CD4-positive, alpha-beta memory T cell (primary cell): ENCODE data around the gene ANKMY2. TPM values are rescaled to one million over a fixed set of nuclear protein-coding genes. Genes with fewer than 3 reads are reported as not detected.

ENCODE experiments used
- CTCF ChIA-PET: fragments of 350-600 bp; sonication (Branson Sonifier 250); formaldehyde crosslinking; loops from one replicate; lab custom pipeline; 2021; ENCODE audit warnings: inconsistent platforms; ENCODE audit not compliant: partially characterized antibody; lab: Charles Lee
- POLR2A ChIA-PET: fragments of 350-600 bp; sonication (Branson Sonifier 250); formaldehyde crosslinking; loops from one replicate; lab custom pipeline; 2021; ENCODE audit not compliant: partially characterized antibody; lab: Charles Lee
- DNase-seq, 5 donors: peaks; one replicate each; pipeline versions ENCODE4 v3.0.0 to v3.0.0-alpha.2; 2020 to 2022; ENCODE audit warnings: mixed read lengths in 1 of 5
- H3K27ac ChIP-seq: one replicate; pipeline ENCODE4 v1.7.0; 2013; ENCODE audit warnings: low read depth, low read length
- H3K27me3 ChIP-seq: 2 replicates; pipeline ENCODE4 v1.7.0; 2013; ENCODE audit warnings: mild to moderate bottlenecking, low read length, moderate library complexity; ENCODE audit not compliant: insufficient read depth
- H3K36me3 ChIP-seq: 2 replicates; pipeline ENCODE4 v1.7.0; 2013; ENCODE audit warnings: mild to moderate bottlenecking, low read length, moderate library complexity; ENCODE audit not compliant: insufficient read depth
- H3K4me1 ChIP-seq: 2 replicates; pipeline ENCODE4 v1.7.0; 2013; ENCODE audit warnings: mild to moderate bottlenecking, low read length, moderate library complexity; ENCODE audit not compliant: insufficient read depth
- H3K4me3 ChIP-seq, 2 donors: one replicate each; pipeline ENCODE4 v1.7.0; 2013; ENCODE audit warnings: low read length in 2 of 2, mild to moderate bottlenecking in 1 of 2
- H3K9me3 ChIP-seq, 2 donors: one replicate each; pipeline ENCODE4 v1.7.0; 2013; ENCODE audit warnings: low read length in 2 of 2, control low read depth in 1 of 2; ENCODE audit not compliant: control insufficient read depth in 1 of 2
- H3K27ac Mint-ChIP-seq, 7 donors: one replicate each; pipeline ENCODE4 v1.8.0; 2020 to 2021; ENCODE audit warnings: mixed read lengths in 7 of 7, mild to moderate bottlenecking in 6 of 7, inconsistent platforms in 3 of 7, moderate library complexity in 3 of 7
- H3K27me3 Mint-ChIP-seq, 2 donors: one replicate each; pipeline ENCODE4 v1.8.0; 2020 to 2021; ENCODE audit warnings: mixed read lengths in 2 of 2
- H3K36me3 Mint-ChIP-seq, 2 donors: one replicate each; pipeline ENCODE4 v1.8.0; 2020 to 2021; ENCODE audit warnings: mixed read lengths in 2 of 2, inconsistent platforms in 1 of 2, mild to moderate bottlenecking in 1 of 2
- H3K4me1 Mint-ChIP-seq, 4 donors: one replicate each; pipeline ENCODE4 v1.8.0; 2020 to 2021; ENCODE audit warnings: mixed read lengths in 4 of 4, mild to moderate bottlenecking in 1 of 4
- H3K4me3 Mint-ChIP-seq, 8 donors: one replicate each; pipeline ENCODE4 v1.8.0; 2020 to 2021; ENCODE audit warnings: mixed read lengths in 8 of 8, mild to moderate bottlenecking in 7 of 8, moderate library complexity in 6 of 8, inconsistent platforms in 3 of 8
- H3K9me3 Mint-ChIP-seq, 8 donors: one replicate each; pipeline ENCODE4 v1.8.0; 2020 to 2021; ENCODE audit warnings: mixed read lengths in 8 of 8, mild to moderate bottlenecking in 5 of 8, inconsistent platforms in 3 of 8, moderate library complexity in 1 of 8
- intact Hi-C: fragments of 100-400 bp; cut with micrococcal nuclease; formaldehyde crosslinking; loops from one replicate; pipeline ENCODE4 v1.15.1; 2023
- polyA plus RNA-seq, 2 donors: library from polyadenylated mRNA; unstranded; fragments of 300-500 nt; fragmentation: Illumina TruSeq; gene quantifications; one replicate each; pipeline ENCODE4 v1.2.3, GENCODE V29; 2021
- total RNA-seq, 2 experiments: library from RNA; stranded (reverse); gene quantifications; one replicate each; pipeline ENCODE4 v1.2.3, GENCODE V29; 2021

The ANKMY2 gene
- 10 to 100 TPM; 13.6 to 20.3 TPM for total RNA-seq
- polyA plus RNA-seq = 10 to 100 TPM; 14.9 to 21.4 TPM

- CTCF ChIA-PET = interaction anchor here (0.7 to 0.9 kb wide), 2 partner anchors 11 to 39 kb away, joined by 3 read pairs; no protein-coding TSS in a partner anchor
- DNase-seq = peak; percentile 93 to 96 (median 95)
- Mint-ChIP-seq H3K27me3 (no peaks in the 10 kb centered on the region), H3K27ac (peak within 1 kb of the TSS; percentile 94 to 99 (median 99)), H3K4me1 (peaks cover 41 to 69% (median 53%) of the 10 kb centered on the region in 4 donors), H3K36me3 (peaks cover 0 to 19% of the 10 kb centered on the region in 2 donors), H3K4me3 (peak within 1 kb of the TSS; percentile 97 to 100 (median 100)), H3K9me3 (no peaks in the 10 kb centered on the region)
- intact Hi-C loops = loop anchor here (1.0 to 10.0 kb wide), 4 partner anchors 226 to 1296 kb away; partner anchors contain the start of genes AHR and SNX13
- H3K36me3 ChIP-seq = no peaks in the 10 kb centered on the region
- peak within 1 kb of the TSS; percentile 89 to 96 for H3K4me3 ChIP-seq
- peaks cover 49% of the 10 kb centered on the region for H3K4me1 ChIP-seq
- POLR2A ChIA-PET = interaction anchor here (0.6 to 2.6 kb wide), 19 partner anchors 9 to 654 kb away, joined by 3 to 21 read pairs (median 4); partner anchors contain the start of genes AHR and CRPPA
- no peaks in the 10 kb centered on the region for H3K27me3 ChIP-seq
- H3K27ac ChIP-seq = peak within 1 kb of the TSS; percentile 74
- H3K9me3 ChIP-seq = no peaks in the 10 kb centered on the region
These were observed at the start of gene ANKMY2, which contains the start of gene BZW2 for GRCh38 chr7:16645593-16646471. ANKMY2 (minus strand) TSS chr7:16645754; CDS start chr7:16645573, 181 bp downstream. BZW2 (plus strand) TSS chr7:16646181; CDS start chr7:16665444, 19,263 bp downstream.

GRCh38 chr7:16694806-16695205, 49.3 kb upstream of the ANKMY2 start:
- ChIA-PET CTCF (no interaction called here), POLR2A (interaction anchor here (1.4 kb wide), 1 partner anchor 9 kb away, joined by 3 read pairs; no protein-coding TSS in a partner anchor)
- Mint-ChIP-seq H3K9me3 (no peaks in the 10 kb centered on the region), H3K4me1 (no peaks in the 10 kb centered on the region), H3K27me3 (no peaks in the 10 kb centered on the region), H3K27ac (no peak overlapping the region), H3K4me3 (no peak overlapping the region), H3K36me3 (peaks cover 74 to 84% of the 10 kb centered on the region in 2 donors)
- Histone ChIP-seq H3K36me3 (peaks cover 52% of the 10 kb centered on the region), H3K4me3 (no peak overlapping the region), H3K4me1 (no peaks in the 10 kb centered on the region), H3K27me3 (no peaks in the 10 kb centered on the region), H3K27ac (no peak overlapping the region), H3K9me3 (no peaks in the 10 kb centered on the region)
- intact Hi-C loops = loop anchor here (10.0 kb wide), 1 partner anchor 220 kb away; no protein-coding TSS in a partner anchor
- no peak for DNase-seq

- H3K27me3 ChIP-seq = no peaks in the 10 kb centered on the region
- no peaks in the 10 kb centered on the region for H3K9me3 ChIP-seq
- Mint-ChIP-seq H3K36me3 (peaks cover 65 to 75% of the 10 kb centered on the region in 2 donors), H3K4me1 (no peaks in the 10 kb centered on the region), H3K4me3 (no peak overlapping the region), H3K9me3 (no peaks in the 10 kb centered on the region), H3K27me3 (no peaks in the 10 kb centered on the region), H3K27ac (peak overlapping the region in 1 of 7 donors; percentile 12)
- ChIA-PET POLR2A (interaction anchor here (1.4 kb wide), 1 partner anchor 11 kb away, joined by 3 read pairs; no protein-coding TSS in a partner anchor), CTCF (interaction anchor here (1.1 kb wide), 1 partner anchor 9 kb away, joined by 3 read pairs; no protein-coding TSS in a partner anchor)
- no peak overlapping the region for H3K27ac ChIP-seq
- no peak for DNase-seq
- no peak overlapping the region for H3K4me3 ChIP-seq
- intact Hi-C loops = loop anchor here (10.0 kb wide), 1 partner anchor 221 kb away; no protein-coding TSS in a partner anchor
- no peaks in the 10 kb centered on the region for H3K4me1 ChIP-seq
- peaks cover 50% of the 10 kb centered on the region for H3K36me3 ChIP-seq
These were observed 48.2 kb upstream of the ANKMY2 start for GRCh38 chr7:16693601-16694318.

GRCh38 chr7:16691241-16691640, 45.7 kb upstream of the ANKMY2 start:
- ChIA-PET POLR2A (no interaction called here), CTCF (no interaction called here)
- no peaks in the 10 kb centered on the region for H3K9me3 ChIP-seq
- no peak overlapping the region for H3K27ac ChIP-seq
- H3K4me1 ChIP-seq = no peaks in the 10 kb centered on the region
- peaks cover 31% of the 10 kb centered on the region for H3K36me3 ChIP-seq
- intact Hi-C loops = loop anchor here (10.0 kb wide), 1 partner anchor 224 kb away; no protein-coding TSS in a partner anchor
- no peaks in the 10 kb centered on the region for H3K27me3 ChIP-seq
- H3K4me1 Mint-ChIP-seq = no peaks in the 10 kb centered on the region
- DNase-seq = no peak
- H3K36me3 Mint-ChIP-seq = peaks cover 55 to 67% of the 10 kb centered on the region in 2 donors
- H3K27ac Mint-ChIP-seq = no peak overlapping the region
- H3K27me3 Mint-ChIP-seq = no peaks in the 10 kb centered on the region
- no peak overlapping the region for H3K4me3 ChIP-seq
- H3K4me3 Mint-ChIP-seq = no peak overlapping the region
- no peaks in the 10 kb centered on the region for H3K9me3 Mint-ChIP-seq

GRCh38 chr7:16688249-16688648, 42.7 kb upstream of the ANKMY2 start:
- DNase-seq = no peak
- H3K9me3 ChIP-seq = no peaks in the 10 kb centered on the region
- Mint-ChIP-seq H3K4me1 (peaks cover 6 to 21% (median 18%) of the 10 kb centered on the region in 4 donors), H3K27ac (peak overlapping the region in 1 of 7 donors; percentile 6), H3K9me3 (no peaks in the 10 kb centered on the region), H3K36me3 (peaks cover 49 to 63% of the 10 kb centered on the region in 2 donors), H3K27me3 (no peaks in the 10 kb centered on the region), H3K4me3 (no peak overlapping the region)
- ChIA-PET CTCF (interaction anchor here (1.4 kb wide), 1 partner anchor 26 kb away, joined by 3 read pairs; no protein-coding TSS in a partner anchor), POLR2A (no interaction called here)
- peaks cover 10% of the 10 kb centered on the region for H3K4me1 ChIP-seq
- H3K36me3 ChIP-seq = peaks cover 10% of the 10 kb centered on the region
- no peak overlapping the region for H3K4me3 ChIP-seq
- intact Hi-C loops = no loop called here
- no peak overlapping the region for H3K27ac ChIP-seq
- no peaks in the 10 kb centered on the region for H3K27me3 ChIP-seq

GRCh38 chr7:16685535-16685934, 40.0 kb upstream of the ANKMY2 start:
- Histone ChIP-seq H3K27me3 (no peaks in the 10 kb centered on the region), H3K4me1 (peaks cover 10% of the 10 kb centered on the region), H3K4me3 (no peak overlapping the region), H3K27ac (no peak overlapping the region), H3K36me3 (peaks cover 6% of the 10 kb centered on the region), H3K9me3 (no peaks in the 10 kb centered on the region)
- Mint-ChIP-seq H3K27me3 (no peaks in the 10 kb centered on the region), H3K4me1 (peaks cover 6 to 22% (median 19%) of the 10 kb centered on the region in 4 donors), H3K36me3 (peaks cover 50 to 58% of the 10 kb centered on the region in 2 donors), H3K4me3 (peak overlapping the region in 4 of 8 donors; percentile 3 to 46 (median 30)), H3K9me3 (no peaks in the 10 kb centered on the region), H3K27ac (peak overlapping the region in 6 of 7 donors; percentile 56 to 80 (median 67))
- ChIA-PET CTCF (interaction anchor here (0.8 kb wide), 1 partner anchor 40 kb away, joined by 3 read pairs; the partner anchor contains the start of genes ANKMY2 and BZW2), POLR2A (interaction anchor here (0.6 to 3.2 kb wide), 3 partner anchors 40 to 329 kb away, joined by 3 to 8 read pairs (median 3); partner anchors contain the start of genes ANKMY2 and BZW2)
- no peak for DNase-seq
- intact Hi-C loops = no loop called here
